MM.1S (cell line): ENCODE data around the gene NR1H3.

Experiments used
- DNase-seq: peaks from one replicate; pipeline ENCODE4 v3.0.0-alpha.2; 2015
- H2AFZ ChIP-seq: fragments of 300-600 bp; sonication (generic); 2 replicates; pipeline ENCODE4 v1.6.0; 2016; ENCODE audit warnings: antibody characterized with exemption, low read length
- H3F3A ChIP-seq: fragments of 300-600 bp; sonication (generic); 2 replicates; pipeline ENCODE4 v1.6.1; 2016; ENCODE audit warnings: mild to moderate bottlenecking, antibody characterized with exemption, low read length, moderate library complexity, mixed read lengths; ENCODE audit not compliant: insufficient read depth
- H3K27ac ChIP-seq: fragments of 300-600 bp; sonication (generic); 2 replicates; pipeline ENCODE4 v1.5.1; 2016; ENCODE audit warnings: mild to moderate bottlenecking, low read length
- H3K27me3 ChIP-seq: fragments of 300-600 bp; sonication (generic); replicated peaks from 2 replicates; pipeline ENCODE4 v1.6.0; 2016; ENCODE audit warnings: low read length; ENCODE audit not compliant: insufficient read depth
- H3K36me3 ChIP-seq: fragments of 300-600 bp; sonication (generic); replicated peaks from 2 replicates; pipeline ENCODE4 v1.6.1; 2016; ENCODE audit warnings: mild to moderate bottlenecking, low read length, mixed read lengths; ENCODE audit not compliant: insufficient read depth
- H3K4me1 ChIP-seq: fragments of 300-600 bp; sonication (generic); 2 replicates; pipeline ENCODE4 v1.6.1; 2016; ENCODE audit warnings: low read length, mixed read lengths
- H3K4me2 ChIP-seq: fragments of 300-600 bp; sonication (generic); 2 replicates; pipeline ENCODE4 v1.6.0; 2016; ENCODE audit warnings: low read depth, low read length
- H3K4me3 ChIP-seq: fragments of 300-600 bp; sonication (generic); 2 replicates; pipeline ENCODE4 v1.5.1; 2016; ENCODE audit warnings: low read length, mixed read lengths
- H3K79me2 ChIP-seq: fragments of 300-600 bp; sonication (generic); 2 replicates; pipeline ENCODE4 v1.6.1; 2016; ENCODE audit warnings: mixed run types, low read length, mixed read lengths
- H3K9ac ChIP-seq: fragments of 300-600 bp; sonication (generic); 2 replicates; pipeline ENCODE4 v1.6.1; 2016; ENCODE audit warnings: low read length, mixed read lengths
- H3K9me2 ChIP-seq: fragments of 300-600 bp; sonication (generic); replicated peaks from 2 replicates; pipeline ENCODE4 v1.6.1; 2016; ENCODE audit warnings: mild to moderate bottlenecking, low read length, mixed read lengths; ENCODE audit not compliant: insufficient read depth
- H3K9me3 ChIP-seq: fragments of 300-600 bp; sonication (generic); replicated peaks from 2 replicates; pipeline ENCODE4 v1.6.1; 2016; ENCODE audit warnings: mild to moderate bottlenecking, low read length, mixed read lengths; ENCODE audit not compliant: insufficient read depth
- H4K20me1 ChIP-seq: fragments of 300-600 bp; sonication (generic); 2 replicates; pipeline ENCODE4 v1.6.1; 2016; ENCODE audit warnings: mild to moderate bottlenecking, low read length, moderate library complexity, mixed read lengths; ENCODE audit not compliant: insufficient read depth
- CTCF ChIP-seq: fragments of 300-600 bp; sonication (generic); IDR thresholded peaks from 2 replicates; pipeline ENCODE4 v1.5.1; 2016; ENCODE audit warnings: antibody characterized with exemption, low read length, mixed read lengths
- EZH2 ChIP-seq: fragments of 300-600 bp; sonication (generic); optimal IDR thresholded peaks from 2 replicates; pipeline ENCODE3; 2017; ENCODE audit warnings: low read depth, mild to moderate bottlenecking, antibody characterized with exemption, low read length, mixed read lengths
- EZH2phosphoT487 ChIP-seq: fragments of 300-600 bp; sonication (generic); IDR thresholded peaks from 2 replicates; pipeline ENCODE4 v1.6.1; 2018; ENCODE audit warnings: antibody characterized with exemption, low read length

NR1H3 gene

GRCh38 chr11:47272706-47273105 is 14.9 kb downstream of the NR1H3 start:
- Histone ChIP-seq H3K9ac (no peak overlapping the region), H3K36me3 (peaks cover 7% of the 10 kb centered on the region), H3K4me3 (no peak overlapping the region), H3K4me2 (peak overlapping the region; percentile 94; the same call in 1 of the 2 replicates), H3K27me3 (no peaks in the 10 kb centered on the region), H2AFZ (no peak overlapping the region), H3K27ac (no peak overlapping the region), H3F3A (peaks cover 17% of the 10 kb centered on the region), H3K79me2 (peaks cover 46% of the 10 kb centered on the region), H3K9me2 (no peaks in the 10 kb centered on the region), H3K4me1 (peaks cover 26% of the 10 kb centered on the region), H3K9me3 (no peaks in the 10 kb centered on the region), H4K20me1 (0 out of 2 replicates have a peak, but pooled peaks cover 10% of the 10 kb centered on the region)
- DNase-seq = no peak
- no peak for TF ChIP-seq EZH2
- no peak for TF ChIP-seq EZH2phosphoT487
- TF ChIP-seq CTCF = no peak

GRCh38 chr11:47274495-47275235 is 16.9 kb downstream of the NR1H3 start:
- Histone ChIP-seq H3K4me3 (no peak overlapping the region), H3K9ac (no peak overlapping the region), H3F3A (peaks cover 17% of the 10 kb centered on the region), H3K27me3 (no peaks in the 10 kb centered on the region), H3K27ac (no peak overlapping the region), H3K36me3 (peaks cover 7% of the 10 kb centered on the region), H3K4me2 (no peak overlapping the region), H2AFZ (no peak overlapping the region), H3K4me1 (peaks cover 21% of the 10 kb centered on the region), H3K9me2 (no peaks in the 10 kb centered on the region), H3K79me2 (peaks cover 46% of the 10 kb centered on the region), H3K9me3 (no peaks in the 10 kb centered on the region), H4K20me1 (0 out of 2 replicates have a peak, but pooled peaks cover 10% of the 10 kb centered on the region)
- TF ChIP-seq CTCF = no peak
- no peak for DNase-seq

- Histone ChIP-seq H3K9me2 (no peaks in the 10 kb centered on the region), H2AFZ (no peak overlapping the region), H4K20me1 (0 out of 2 replicates have a peak, but pooled peaks cover 10% of the 10 kb centered on the region), H3K4me1 (peaks cover 7% of the 10 kb centered on the region), H3K4me3 (no peak overlapping the region), H3K4me2 (no peak overlapping the region), H3K27ac (no peak overlapping the region), H3K9me3 (no peaks in the 10 kb centered on the region), H3K9ac (no peak overlapping the region), H3F3A (0 out of 2 replicates have a peak, but pooled peaks cover 4% of the 10 kb centered on the region), H3K79me2 (peaks cover 31% of the 10 kb centered on the region), H3K27me3 (no peaks in the 10 kb centered on the region), H3K36me3 (peaks cover 7% of the 10 kb centered on the region)
- TF ChIP-seq EZH2 (no peak), CTCF (no peak), EZH2phosphoT487 (no peak)
- no peak for DNase-seq
Measured at GRCh38 chr11:47276923-47277322, 19.1 kb downstream of the NR1H3 start.
